Neural progenitor cell (in vitro differentiated cells): ENCODE results near the gene ASTN2. TPM values are rescaled to one million over a fixed set of nuclear protein-coding genes. Genes with fewer than 3 reads are reported as not detected.

Experiments
- DNase-seq: peaks from one replicate; pipeline ENCODE4 v3.0.0-alpha.2; 2016; ENCODE audit warnings: low spot score
- H2AFZ ChIP-seq: fragments of 200-600 bp; sonication (generic); replicated peaks from 2 replicates; pipeline ENCODE4 v1.6.1; 2016; ENCODE audit warnings: antibody characterized with exemption
- H3F3A ChIP-seq: fragments of 200-600 bp; sonication (generic); 2 replicates; pipeline ENCODE4 v1.6.1; 2016; ENCODE audit warnings: antibody characterized with exemption, low read depth
- H3K27ac ChIP-seq: fragments of 200-600 bp; sonication (generic); 2 replicates; pipeline ENCODE4 v1.5.1; 2016; ENCODE audit warnings: mild to moderate bottlenecking
- H3K27me3 ChIP-seq: fragments of 200-600 bp; sonication (generic); 2 replicates; pipeline ENCODE4 v1.6.1; 2016; ENCODE audit warnings: mild to moderate bottlenecking, moderate library complexity
- H3K36me3 ChIP-seq: fragments of 200-600 bp; sonication (generic); 2 replicates; pipeline ENCODE4 v1.5.1; 2016
- H3K4me1 ChIP-seq: fragments of 200-600 bp; sonication (generic); 2 replicates; pipeline ENCODE4 v1.6.1; 2016; ENCODE audit warnings: mixed run types
- H3K4me2 ChIP-seq: fragments of 200-600 bp; sonication (generic); 2 replicates; pipeline ENCODE4 v1.6.1; 2016
- H3K4me3 ChIP-seq: fragments of 200-600 bp; sonication (generic); 2 replicates; pipeline ENCODE4 v1.5.1; 2016
- H3K79me2 ChIP-seq: fragments of 200-600 bp; sonication (generic); 2 replicates; pipeline ENCODE4 v1.6.1; 2016; ENCODE audit warnings: low read depth
- H3K9ac ChIP-seq: fragments of 200-600 bp; sonication (generic); 2 replicates; pipeline ENCODE4 v1.6.1; 2016
- H3K9me3 ChIP-seq: fragments of 200-600 bp; sonication (generic); 2 replicates; pipeline ENCODE4 v1.5.1; 2016; ENCODE audit warnings: low read depth
- H4K20me1 ChIP-seq: fragments of 200-600 bp; sonication (generic); 2 replicates; pipeline ENCODE4 v1.6.1; 2016; ENCODE audit warnings: low read depth
- H3K27ac Mint-ChIP-seq: 3 replicates; pipeline ENCODE4 v1.8.0; 2021; ENCODE audit warnings: mixed read lengths
- H3K27me3 Mint-ChIP-seq: 2 replicates; pipeline ENCODE4 v1.8.0; 2022; ENCODE audit warnings: low read depth, mild to moderate bottlenecking, inconsistent platforms, moderate library complexity, mixed read lengths; ENCODE audit not compliant: insufficient read depth
- H3K36me3 Mint-ChIP-seq: 3 replicates; pipeline ENCODE4 v1.8.0; 2021; ENCODE audit warnings: mixed read lengths
- H3K4me1 Mint-ChIP-seq: 3 replicates; pipeline ENCODE4 v1.8.0; 2021; ENCODE audit warnings: mixed read lengths
- H3K4me3 Mint-ChIP-seq: 3 replicates; pipeline ENCODE4 v1.8.0; 2021; ENCODE audit warnings: mild to moderate bottlenecking, moderate library complexity, mixed read lengths
- H3K9me3 Mint-ChIP-seq: 3 replicates; pipeline ENCODE4 v1.8.0; 2020; ENCODE audit warnings: mixed read lengths
- CTCF ChIP-seq: fragments of 200-600 bp; sonication (generic); IDR thresholded peaks from 2 replicates; pipeline ENCODE4 v1.5.1; 2017; ENCODE audit warnings: antibody characterized with exemption, mild to moderate bottlenecking
- EZH2 ChIP-seq: fragments of 200-600 bp; sonication (generic); IDR thresholded peaks from 2 replicates; pipeline ENCODE4 v1.6.1; 2017; ENCODE audit warnings: antibody characterized with exemption, mild to moderate bottlenecking, moderate library complexity
- EZH2phosphoT487 ChIP-seq: fragments of 200-600 bp; sonication (generic); IDR thresholded peaks from 2 replicates; pipeline ENCODE4 v1.6.1; 2017; ENCODE audit warnings: antibody characterized with exemption
- total RNA-seq: library from RNA; depleted of rRNA; stranded (reverse); fragments of >200 nt; gene quantifications from 2 replicates; pipeline ENCODE4 v1.2.3, GENCODE V29; 2015; ENCODE audit warnings: low replicate concordance

Gene ASTN2
- total RNA-seq, 1 donor from 2014 or later: 8.0 TPM

GRCh38 chr9:116626762-116627161, 788.1 kb downstream of the ASTN2 start:
- H3K27me3 Mint-ChIP-seq: no peaks in the 10 kb centered on the region
- Histone ChIP-seq H3F3A (no peaks in the 10 kb centered on the region), H3K4me3 (no peak overlapping the region), H3K4me1 (no peaks in the 10 kb centered on the region), H3K27me3 (no peaks in the 10 kb centered on the region), H3K9ac (no peak overlapping the region), H3K27ac (no peak overlapping the region), H4K20me1 (no peaks in the 10 kb centered on the region), H3K36me3 (no peaks in the 10 kb centered on the region), H3K79me2 (no peaks in the 10 kb centered on the region), H3K9me3 (no peaks in the 10 kb centered on the region), H3K4me2 (no peak overlapping the region), H2AFZ (no peak overlapping the region)
- H3K4me3 Mint-ChIP-seq: no peak overlapping the region
- no peaks in the 10 kb centered on the region for H3K4me1 Mint-ChIP-seq
- H3K27ac Mint-ChIP-seq: no peak overlapping the region
- TF ChIP-seq EZH2phosphoT487 (no peak), EZH2 (no peak), CTCF (no peak)
- no peaks in the 10 kb centered on the region for H3K9me3 Mint-ChIP-seq
- DNase-seq: no peak
- no peaks in the 10 kb centered on the region for H3K36me3 Mint-ChIP-seq

- H3K4me3 Mint-ChIP-seq: no peak overlapping the region
- Histone ChIP-seq H2AFZ (no peak overlapping the region), H3K4me1 (no peaks in the 10 kb centered on the region), H3K79me2 (no peaks in the 10 kb centered on the region), H3K27ac (no peak overlapping the region), H3K36me3 (no peaks in the 10 kb centered on the region), H4K20me1 (no peaks in the 10 kb centered on the region), H3K9ac (no peak overlapping the region), H3K4me3 (no peak overlapping the region), H3F3A (no peaks in the 10 kb centered on the region), H3K9me3 (no peaks in the 10 kb centered on the region), H3K27me3 (no peaks in the 10 kb centered on the region), H3K4me2 (no peak overlapping the region)
- no peaks in the 10 kb centered on the region for H3K36me3 Mint-ChIP-seq
- H3K4me1 Mint-ChIP-seq: no peaks in the 10 kb centered on the region
- no peak for DNase-seq
- H3K27me3 Mint-ChIP-seq: no peaks in the 10 kb centered on the region
- no peak overlapping the region for H3K27ac Mint-ChIP-seq
- no peaks in the 10 kb centered on the region for H3K9me3 Mint-ChIP-seq
- TF ChIP-seq EZH2 (no peak), CTCF (no peak), EZH2phosphoT487 (no peak)
Measured at GRCh38 chr9:116623715-116624114, 791.1 kb downstream of the ASTN2 start.

- Histone ChIP-seq H3K27ac (no peak overlapping the region), H3K9me3 (no peaks in the 10 kb centered on the region), H3K79me2 (no peaks in the 10 kb centered on the region), H2AFZ (no peak overlapping the region), H4K20me1 (no peaks in the 10 kb centered on the region), H3K4me1 (no peaks in the 10 kb centered on the region), H3K27me3 (no peaks in the 10 kb centered on the region), H3K36me3 (no peaks in the 10 kb centered on the region), H3K4me3 (no peak overlapping the region), H3F3A (no peaks in the 10 kb centered on the region), H3K4me2 (no peak overlapping the region), H3K9ac (no peak overlapping the region)
- DNase-seq: no peak
- H3K36me3 Mint-ChIP-seq: peaks cover 4% of the 10 kb centered on the region
- no peaks in the 10 kb centered on the region for H3K4me1 Mint-ChIP-seq
- H3K4me3 Mint-ChIP-seq: no peak overlapping the region
- H3K9me3 Mint-ChIP-seq: peaks cover 20% of the 10 kb centered on the region
- no peak overlapping the region for H3K27ac Mint-ChIP-seq
- TF ChIP-seq EZH2 (no peak), CTCF (no peak), EZH2phosphoT487 (no peak)
- H3K27me3 Mint-ChIP-seq: no peaks in the 10 kb centered on the region
Measured at GRCh38 chr9:116617389-116617788, 797.5 kb downstream of the ASTN2 start.
